Neuronal stem cell (in vitro differentiated cells): ENCODE results near the gene AOC3.

Experiments used
- DNase-seq: peaks from one replicate; pipeline ENCODE4 v3.0.0-alpha.2; 2013; ENCODE audit warnings: low spot score
- H2AFZ ChIP-seq: one replicate; pipeline ENCODE4 v1.6.1; 2013; ENCODE audit warnings: mild to moderate bottlenecking, low read length, inconsistent platforms
- H2AK5ac ChIP-seq: 2 replicates; pipeline ENCODE4 v1.6.1; 2013; ENCODE audit warnings: low read depth, mild to moderate bottlenecking, inconsistent platforms, low read length, moderate library complexity, mixed read lengths
- H2BK120ac ChIP-seq: 2 replicates; pipeline ENCODE4 v1.6.1; 2013; ENCODE audit warnings: low read depth, mild to moderate bottlenecking, inconsistent platforms, low read length, moderate library complexity, mixed read lengths
- H2BK12ac ChIP-seq: one replicate; pipeline ENCODE4 v1.6.1; 2013; ENCODE audit warnings: low read length, inconsistent platforms
- H2BK15ac ChIP-seq: 2 replicates; pipeline ENCODE4 v1.6.1; 2013; ENCODE audit warnings: mild to moderate bottlenecking, low read length, inconsistent platforms, mixed read lengths
- H2BK5ac ChIP-seq: one replicate; pipeline ENCODE4 v1.6.1; 2013; ENCODE audit warnings: inconsistent platforms, mild to moderate bottlenecking, low read length, moderate library complexity
- H3K14ac ChIP-seq: one replicate; pipeline ENCODE4 v1.6.1; 2013; ENCODE audit warnings: low read length, inconsistent platforms
- H3K18ac ChIP-seq: 2 replicates; pipeline ENCODE4 v1.6.1; 2013; ENCODE audit warnings: low read length, inconsistent platforms
- H3K23ac ChIP-seq: 2 replicates; pipeline ENCODE4 v1.6.1; 2013; ENCODE audit warnings: low read depth, mild to moderate bottlenecking, mixed read lengths, low read length, inconsistent platforms; ENCODE audit not compliant: poor library complexity
- H3K27ac ChIP-seq: replicated peaks from 3 replicates; pipeline ENCODE4 v1.5.1; 2013; ENCODE audit warnings: low read length, inconsistent platforms
- H3K27me3 ChIP-seq, 3 experiments: 2 replicates each; pipeline ENCODE4 v1.6.1; 2013; ENCODE audit warnings: low read length in 3 of 3, mild to moderate bottlenecking in 2 of 3, inconsistent platforms in 1 of 3, low read depth in 1 of 3, mixed read lengths in 1 of 3, moderate library complexity in 1 of 3; ENCODE audit not compliant: control insufficient read depth in 3 of 3, insufficient read depth in 3 of 3
- H3K36me3 ChIP-seq, 2 donors: replicated peaks in 1 of 2; 2 replicates each; pipeline ENCODE4 v1.6.1; 2013; ENCODE audit warnings: low read length in 2 of 2; ENCODE audit not compliant: control insufficient read depth in 2 of 2, insufficient read depth in 2 of 2
- H3K4ac ChIP-seq: 2 replicates; pipeline ENCODE4 v1.6.1; 2013; ENCODE audit warnings: inconsistent platforms, mild to moderate bottlenecking, low read length, moderate library complexity
- H3K4me1 ChIP-seq, 2 donors: 1 replicate in 1 of 2; 2 replicates in 1 of 2; pipeline ENCODE4 v1.6.1; 2013; ENCODE audit warnings: low read length in 2 of 2, low read depth in 1 of 2; ENCODE audit not compliant: control insufficient read depth in 2 of 2, insufficient read depth in 1 of 2
- H3K4me2 ChIP-seq: one replicate; pipeline ENCODE4 v1.6.1; 2013; ENCODE audit warnings: mild to moderate bottlenecking, low read length, inconsistent platforms; ENCODE audit not compliant: insufficient read depth, poor library complexity, severe bottlenecking
- H3K4me3 ChIP-seq, 2 donors: 2 replicates each; pipeline ENCODE4 v1.5.1; 2013; ENCODE audit warnings: low read length in 2 of 2, mild to moderate bottlenecking in 2 of 2, inconsistent platforms in 1 of 2, moderate library complexity in 1 of 2
- H3K79me1 ChIP-seq: one replicate; pipeline ENCODE4 v1.6.1; 2013; ENCODE audit warnings: low read depth, mild to moderate bottlenecking, inconsistent platforms, low read length, moderate library complexity
- H3K9ac ChIP-seq: one replicate; pipeline ENCODE4 v1.6.1; 2013; ENCODE audit warnings: mild to moderate bottlenecking, low read depth, low read length, inconsistent platforms; ENCODE audit not compliant: poor library complexity
- H3K9me3 ChIP-seq, 2 donors: replicated peaks in 1 of 2; 2 replicates each; pipeline versions ENCODE3 to v1.6.1; 2013; ENCODE audit warnings: low read length in 2 of 2, mild to moderate bottlenecking in 2 of 2, inconsistent platforms in 1 of 2, low read depth in 1 of 2, mixed read lengths in 1 of 2, moderate library complexity in 1 of 2; ENCODE audit not compliant: control insufficient read depth in 2 of 2, insufficient read depth in 1 of 2
- H4K8ac ChIP-seq: one replicate; pipeline ENCODE4 v1.6.1; 2013; ENCODE audit warnings: low read depth, mild to moderate bottlenecking, inconsistent platforms, low read length, moderate library complexity
- H4K91ac ChIP-seq: one replicate; pipeline ENCODE4 v1.6.1; 2013; ENCODE audit warnings: low read length, low read depth, mild to moderate bottlenecking, inconsistent platforms; ENCODE audit not compliant: poor library complexity
- WGBS, 2 donors: extraction: QIAGEN DNeasy Blood & Tissue Kit; methylation state at CpG; one replicate each; pipeline ENCODE4 v1.1.7; 2013; ENCODE audit warnings: missing lambda C conversion rate in 2 of 2, mixed read lengths in 1 of 2; ENCODE audit not compliant: insufficient read length in 2 of 2, insufficient replicate concordance in 1 of 2; ENCODE audit errors: extremely low coverage in 2 of 2; 5-methylcytosine and 5-hydroxymethylcytosine counted together

Gene AOC3

DNA sequence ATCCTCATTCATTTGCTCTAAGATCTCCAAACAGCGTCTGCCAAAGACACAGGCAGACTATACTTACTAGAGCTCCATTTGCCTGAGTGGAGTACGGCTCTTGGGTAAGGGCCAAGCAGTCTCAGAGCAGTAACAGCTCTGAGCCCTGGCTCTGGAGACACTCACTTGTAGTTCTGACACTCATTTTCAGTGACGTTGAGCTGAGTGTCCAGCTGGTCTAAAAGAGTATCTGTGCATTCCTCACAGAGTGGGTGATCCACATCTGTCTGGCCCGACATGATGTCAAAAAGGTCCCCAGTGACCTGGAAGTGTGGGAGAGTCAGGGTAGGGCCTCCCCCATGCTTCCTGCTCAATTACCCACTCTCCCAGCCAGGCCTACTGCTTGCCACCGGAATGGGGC, 32.6 kb upstream of the AOC3 start:
- H2BK15ac ChIP-seq, result no peak overlapping the region
- H3K4me2 ChIP-seq, result no peak overlapping the region
- H3K9me3 ChIP-seq, result no peaks in the 10 kb centered on the region
- H3K9ac ChIP-seq, result no peak overlapping the region
- H2AK5ac ChIP-seq, result no peak overlapping the region
- peaks cover under 1 to 1% of the 10 kb centered on the region in 2 donors for H3K4me1 ChIP-seq
- no peak overlapping the region for H3K4me3 ChIP-seq
- no peak overlapping the region for H3K27ac ChIP-seq
- peak overlapping the region; percentile 38 for H3K23ac ChIP-seq
- no peak overlapping the region for H2AFZ ChIP-seq
- no peaks in the 10 kb centered on the region for H3K27me3 ChIP-seq
- H3K18ac ChIP-seq, result no peak overlapping the region
- no peak overlapping the region for H2BK5ac ChIP-seq
- peaks cover 40 to 80% of the 10 kb centered on the region in 2 donors for H3K36me3 ChIP-seq
- H2BK12ac ChIP-seq, result no peak overlapping the region
- no peak overlapping the region for H3K4ac ChIP-seq
- no CpG with 5 or more reads among the region's 5 CpGs for WGBS, 2 donors
- H4K8ac ChIP-seq, result no peak overlapping the region
- H4K91ac ChIP-seq, result no peak overlapping the region
- H3K79me1 ChIP-seq, result peaks cover under 1% of the 10 kb centered on the region
- H3K14ac ChIP-seq, result no peak overlapping the region
- DNase-seq, result no peak
- no peak overlapping the region for H2BK120ac ChIP-seq

- Histone ChIP-seq H3K9ac (no peak overlapping the region), H2BK120ac (no peak overlapping the region), H3K18ac (no peak overlapping the region), H4K8ac (no peak overlapping the region), H2BK12ac (no peak overlapping the region), H3K9me3 (no peaks in the 10 kb centered on the region), H3K4me1 (peaks cover 3 to 5% of the 10 kb centered on the region in 2 donors), H3K4me3 (no peak overlapping the region), H3K4ac (no peak overlapping the region), H2AFZ (no peak overlapping the region), H3K4me2 (no peak overlapping the region), H3K36me3 (peaks cover 31 to 64% of the 10 kb centered on the region in 2 donors), H2BK15ac (no peak overlapping the region), H2BK5ac (no peak overlapping the region), H2AK5ac (no peak overlapping the region), H3K14ac (no peak overlapping the region), H4K91ac (no peak overlapping the region), H3K27ac (no peak overlapping the region), H3K23ac (no peak overlapping the region), H3K79me1 (peaks cover 6% of the 10 kb centered on the region), H3K27me3 (no peaks in the 10 kb centered on the region)
- peak; percentile 69 for DNase-seq
- no CpG with 5 or more reads among the region's 2 CpGs for WGBS, 2 donors
These were observed 31.0 kb upstream of the AOC3 start for GRCh38 chr17:42819939-42820535.

DNA sequence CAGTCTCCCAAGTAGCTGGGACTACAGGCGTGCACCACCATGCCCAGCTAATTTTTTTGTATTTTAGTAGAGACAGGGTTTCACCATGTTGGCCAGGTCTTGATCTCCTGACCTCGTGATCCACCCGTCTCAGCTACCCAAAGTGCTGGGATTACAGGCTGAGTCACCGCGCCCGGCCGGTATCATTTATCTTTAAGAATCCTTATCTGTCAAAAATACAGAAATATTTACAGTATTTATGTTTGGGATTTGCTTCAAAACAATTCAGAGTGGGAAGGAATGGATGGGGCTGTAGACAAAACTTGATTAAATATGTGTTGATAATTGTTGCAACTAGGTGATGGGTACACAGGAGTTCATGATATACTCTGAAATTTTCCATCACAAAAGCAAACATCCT, 29.8 kb upstream of the AOC3 start:
- no peak overlapping the region for H2BK12ac ChIP-seq
- peaks cover 6% of the 10 kb centered on the region for H3K79me1 ChIP-seq
- H2AK5ac ChIP-seq, result no peak overlapping the region
- H2BK5ac ChIP-seq, result no peak overlapping the region
- H3K9me3 ChIP-seq, result no peaks in the 10 kb centered on the region
- H3K27ac ChIP-seq, result no peak overlapping the region
- no peak overlapping the region for H4K91ac ChIP-seq
- H3K4me1 ChIP-seq, result peaks cover 3 to 5% of the 10 kb centered on the region in 2 donors
- no peak overlapping the region for H4K8ac ChIP-seq
- WGBS, 2 donors, result no CpG with 5 or more reads among the region's 7 CpGs
- no peak overlapping the region for H3K4me2 ChIP-seq
- H3K23ac ChIP-seq, result no peak overlapping the region
- H2BK15ac ChIP-seq, result no peak overlapping the region
- H3K9ac ChIP-seq, result no peak overlapping the region
- no peaks in the 10 kb centered on the region for H3K27me3 ChIP-seq
- no peak overlapping the region for H3K18ac ChIP-seq
- no peak overlapping the region for H2AFZ ChIP-seq
- no peak overlapping the region for H3K4me3 ChIP-seq
- no peak overlapping the region for H2BK120ac ChIP-seq
- no peak overlapping the region for H3K4ac ChIP-seq
- peaks cover 19 to 52% of the 10 kb centered on the region in 2 donors for H3K36me3 ChIP-seq
- H3K14ac ChIP-seq, result no peak overlapping the region
- DNase-seq, result no peak

DNA sequence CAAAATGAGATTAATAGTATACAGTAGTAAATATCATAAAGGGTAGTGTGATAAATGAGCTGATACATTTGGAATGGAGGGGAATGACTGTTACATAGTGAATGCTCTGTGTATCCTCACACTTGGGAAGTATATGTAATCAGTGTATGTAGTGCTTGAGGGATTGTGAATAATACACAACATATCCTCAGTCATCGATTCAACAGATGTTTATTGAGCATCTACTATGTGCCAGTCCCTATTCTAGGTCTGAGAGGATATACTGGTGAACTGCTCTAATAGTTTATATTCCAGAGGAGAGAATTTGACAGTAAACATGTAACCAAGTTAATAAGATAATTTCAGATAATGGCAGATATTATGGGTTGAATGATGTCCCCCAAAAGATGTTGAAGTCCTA, 23.5 kb upstream of the AOC3 start:
- H3K27me3 ChIP-seq, result no peaks in the 10 kb centered on the region
- no peak overlapping the region for H4K91ac ChIP-seq
- H2BK12ac ChIP-seq, result no peak overlapping the region
- H3K9me3 ChIP-seq, result no peaks in the 10 kb centered on the region
- H3K14ac ChIP-seq, result no peak overlapping the region
- H3K18ac ChIP-seq, result no peak overlapping the region
- no peak overlapping the region for H2BK5ac ChIP-seq
- H2BK120ac ChIP-seq, result no peak overlapping the region
- H3K4me2 ChIP-seq, result no peak overlapping the region
- H3K23ac ChIP-seq, result no peak overlapping the region
- H3K4ac ChIP-seq, result no peak overlapping the region
- no peaks in the 10 kb centered on the region for H3K36me3 ChIP-seq
- no peak overlapping the region for H2BK15ac ChIP-seq
- H4K8ac ChIP-seq, result no peak overlapping the region
- no peak for DNase-seq
- no CpG with 5 or more reads among the region's 1 CpG for WGBS, 2 donors
- H2AFZ ChIP-seq, result no peak overlapping the region
- no peak overlapping the region for H3K27ac ChIP-seq
- no peak overlapping the region for H3K4me3 ChIP-seq
- peaks cover 6% of the 10 kb centered on the region for H3K79me1 ChIP-seq
- H2AK5ac ChIP-seq, result no peak overlapping the region
- H3K9ac ChIP-seq, result no peak overlapping the region
- H3K4me1 ChIP-seq, result peaks cover 3 to 8% of the 10 kb centered on the region in 2 donors
